ENCODE data around the gene FHL2.

DNA sequence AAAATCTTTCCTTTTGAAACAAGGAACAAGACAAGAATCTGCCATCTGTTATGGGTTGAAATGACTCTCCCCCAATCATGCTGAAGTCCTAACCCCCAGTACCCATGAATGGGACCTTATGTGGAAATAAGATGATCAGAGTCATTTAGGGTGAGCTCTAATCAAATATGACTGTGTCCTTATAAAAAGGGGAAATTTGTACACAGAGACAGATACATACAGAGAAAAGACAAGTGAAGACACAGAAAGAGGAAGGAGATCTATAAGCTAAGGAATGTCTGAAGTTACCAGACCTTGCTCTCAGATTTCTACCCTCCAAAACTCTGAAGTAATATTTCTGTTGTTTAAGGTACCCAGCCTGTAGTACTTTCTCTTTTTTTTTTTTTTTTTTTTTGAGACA, 85.0 kb downstream of the FHL2 start:
- TF ChIP-seq, protein P1, sequence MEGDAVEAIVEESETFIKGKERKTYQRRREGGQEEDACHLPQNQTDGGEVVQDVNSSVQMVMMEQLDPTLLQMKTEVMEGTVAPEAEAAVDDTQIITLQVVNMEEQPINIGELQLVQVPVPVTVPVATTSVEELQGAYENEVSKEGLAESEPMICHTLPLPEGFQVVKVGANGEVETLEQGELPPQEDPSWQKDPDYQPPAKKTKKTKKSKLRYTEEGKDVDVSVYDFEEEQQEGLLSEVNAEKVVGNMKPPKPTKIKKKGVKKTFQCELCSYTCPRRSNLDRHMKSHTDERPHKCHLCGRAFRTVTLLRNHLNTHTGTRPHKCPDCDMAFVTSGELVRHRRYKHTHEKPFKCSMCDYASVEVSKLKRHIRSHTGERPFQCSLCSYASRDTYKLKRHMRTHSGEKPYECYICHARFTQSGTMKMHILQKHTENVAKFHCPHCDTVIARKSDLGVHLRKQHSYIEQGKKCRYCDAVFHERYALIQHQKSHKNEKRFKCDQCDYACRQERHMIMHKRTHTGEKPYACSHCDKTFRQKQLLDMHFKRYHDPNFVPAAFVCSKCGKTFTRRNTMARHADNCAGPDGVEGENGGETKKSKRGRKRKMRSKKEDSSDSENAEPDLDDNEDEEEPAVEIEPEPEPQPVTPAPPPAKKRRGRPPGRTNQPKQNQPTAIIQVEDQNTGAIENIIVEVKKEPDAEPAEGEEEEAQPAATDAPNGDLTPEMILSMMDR (IDR thresholded peaks at IDR 0.05), result no peak
- no peak for TF ChIP-seq POLR2A (IDR thresholded peaks at IDR 0.05)

Data from thyroid gland (tissue), 4 donors.